Esophagus muscularis mucosa (tissue), 4 donors: ENCODE data around the gene KLLN.
"Not testable (repeated sequence)": the region's sequence is repeated elsewhere in the genome, so short reads cannot be mapped to it uniquely, and the experiment has no call there.

ENCODE experiments used
- EP300 ChIP-seq: sonication (generic); formaldehyde crosslinking; IDR thresholded peaks from one replicate; pipeline ENCODE4 v1.6.1; 2017; ENCODE audit warnings: antibody characterized with exemption
- POLR2A ChIP-seq: fragments of 450-650 bp; IDR thresholded peaks from one replicate; pipeline ENCODE4 v1.6.1; 2017; ENCODE audit warnings: antibody characterized with exemption, moderate library complexity, mild to moderate bottlenecking, low read depth
- POLR2AphosphoS5 ChIP-seq, 2 donors: sonication (generic); formaldehyde crosslinking; IDR thresholded peaks; one replicate each; pipeline ENCODE4 v1.6.1; 2017; ENCODE audit warnings: antibody characterized with exemption in 2 of 2
- TF ChIP-seq, protein P1 (sequence below), 3 experiments: fragments of 200-600 bp in 2 of 3; fragments of 450-650 bp in 1 of 3; sonication (generic) in 2 of 3; IDR thresholded peaks; one replicate each; pipeline ENCODE4 v1.5.1; 2017 to 2019; ENCODE audit warnings: antibody characterized with exemption in 3 of 3, mild to moderate bottlenecking in 2 of 3, moderate library complexity in 1 of 3

DNA sequence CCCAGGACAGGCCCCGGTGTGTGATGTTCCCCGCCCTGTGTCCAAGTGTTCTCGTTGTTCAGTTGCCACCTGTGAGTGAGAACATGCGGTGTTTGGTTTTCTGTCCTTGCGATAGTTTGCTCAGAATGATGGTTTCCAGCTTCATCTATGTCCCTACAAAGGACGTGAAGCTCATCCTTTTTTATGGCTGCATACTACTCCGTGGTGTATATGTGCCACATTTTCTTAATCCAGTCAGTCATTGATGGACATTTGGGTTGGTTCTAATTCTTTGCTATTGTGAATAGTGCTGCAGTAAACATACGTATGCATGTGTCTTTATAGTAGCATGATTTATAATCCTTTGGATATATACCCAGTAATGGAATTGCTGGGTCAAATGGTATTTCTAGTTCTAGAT lies 34.6 kb upstream of the KLLN start:
- not testable (repeated sequence) for TF ChIP-seq EP300; POLR2A; POLR2AphosphoS5 (IDR thresholded peaks at IDR 0.05)
- TF ChIP-seq, protein P1, sequence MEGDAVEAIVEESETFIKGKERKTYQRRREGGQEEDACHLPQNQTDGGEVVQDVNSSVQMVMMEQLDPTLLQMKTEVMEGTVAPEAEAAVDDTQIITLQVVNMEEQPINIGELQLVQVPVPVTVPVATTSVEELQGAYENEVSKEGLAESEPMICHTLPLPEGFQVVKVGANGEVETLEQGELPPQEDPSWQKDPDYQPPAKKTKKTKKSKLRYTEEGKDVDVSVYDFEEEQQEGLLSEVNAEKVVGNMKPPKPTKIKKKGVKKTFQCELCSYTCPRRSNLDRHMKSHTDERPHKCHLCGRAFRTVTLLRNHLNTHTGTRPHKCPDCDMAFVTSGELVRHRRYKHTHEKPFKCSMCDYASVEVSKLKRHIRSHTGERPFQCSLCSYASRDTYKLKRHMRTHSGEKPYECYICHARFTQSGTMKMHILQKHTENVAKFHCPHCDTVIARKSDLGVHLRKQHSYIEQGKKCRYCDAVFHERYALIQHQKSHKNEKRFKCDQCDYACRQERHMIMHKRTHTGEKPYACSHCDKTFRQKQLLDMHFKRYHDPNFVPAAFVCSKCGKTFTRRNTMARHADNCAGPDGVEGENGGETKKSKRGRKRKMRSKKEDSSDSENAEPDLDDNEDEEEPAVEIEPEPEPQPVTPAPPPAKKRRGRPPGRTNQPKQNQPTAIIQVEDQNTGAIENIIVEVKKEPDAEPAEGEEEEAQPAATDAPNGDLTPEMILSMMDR (IDR thresholded peaks at IDR 0.05), result not testable (repeated sequence)
